Measurements from ENCODE around the gene NEK8. TPM values are rescaled to one million over a fixed set of nuclear protein-coding genes. Genes with fewer than 3 reads are reported as not detected.

The NEK8 gene
- polyA plus RNA-seq, 3 donors: 2.7 to 9.6 (median 3.1) TPM

GRCh38 chr17:28705074-28705659 lies 23.4 kb upstream of the NEK8 start:
- H3K27ac Mint-ChIP-seq: peak overlapping the region in 5 of 7 donors; percentile 19 to 59 (median 28)
- Histone ChIP-seq H3K27ac (ENCODE audit: low read depth in 1 of 2, low read length in 2 of 2) (no peak overlapping the region), H4K20me1 (ENCODE audit: insufficient read depth, low read length) (peaks cover 7% of the 10 kb centered on the region), H3K4me1 (ENCODE audit: control insufficient read depth in 1 of 2, insufficient read depth in 2 of 2, low read length in 2 of 2) (no peaks in the 10 kb centered on the region), H2AFZ (ENCODE audit: insufficient read depth, low read depth, low read length, poor library complexity, severe bottlenecking) (no peak overlapping the region), H3K9ac (ENCODE audit: insufficient read depth, low read length, poor library complexity, severe bottlenecking) (no peak overlapping the region), H3K27me3 (ENCODE audit: control insufficient read depth in 2 of 2, insufficient read depth in 2 of 2, low read length in 2 of 2) (no peaks in the 10 kb centered on the region), H3K79me2 (ENCODE audit: insufficient read depth, low read length) (no peaks in the 10 kb centered on the region), H3K36me3 (replicated peaks in 1 of 2; ENCODE audit: control insufficient read depth in 1 of 2, insufficient read depth in 2 of 2, low read length in 2 of 2) (peaks cover 44 to 56% of the 10 kb centered on the region in 2 donors), H3K4me3 (replicated peaks in 1 of 3; ENCODE audit: low read depth in 2 of 3, low read length in 3 of 3) (no peak overlapping the region), H3K4me2 (replicated peaks; ENCODE audit: extremely low read depth, low read length, poor library complexity, severe bottlenecking) (no peak overlapping the region), H3K9me3 (replicated peaks in 1 of 2; ENCODE audit: control insufficient read depth in 1 of 2, insufficient read depth in 1 of 2, low read length in 2 of 2) (no peaks in the 10 kb centered on the region)
- H3K27me3 Mint-ChIP-seq (ENCODE audit: low read depth in 3 of 3): peaks cover 0 to 2% (median 2%) of the 10 kb centered on the region in 3 donors
- no peaks in the 10 kb centered on the region for H3K9me3 Mint-ChIP-seq
- H3K36me3 Mint-ChIP-seq: peaks cover 54 to 58% of the 10 kb centered on the region in 2 donors
- no peak for DNase-seq
- TF ChIP-seq CTCF (IDR thresholded peaks at IDR 0.05): no peak
- intact Hi-C loops (cut with micrococcal nuclease): no loop called here
- H3K4me1 Mint-ChIP-seq: peaks cover 4% of the 10 kb centered on the region
- WGBS (ENCODE audit: insufficient coverage): 73% methylated on average over 4 of the region's 5 CpGs
- no peak overlapping the region for H3K4me3 Mint-ChIP-seq

GRCh38 chr17:28705728-28706334 lies 22.8 kb upstream of the NEK8 start:
- DNase-seq: no peak
- Histone ChIP-seq H3K9me3 (replicated peaks in 1 of 2; ENCODE audit: control insufficient read depth in 1 of 2, insufficient read depth in 1 of 2, low read length in 2 of 2) (no peaks in the 10 kb centered on the region), H3K4me3 (replicated peaks in 1 of 3; ENCODE audit: low read depth in 2 of 3, low read length in 3 of 3) (no peak overlapping the region), H3K27me3 (ENCODE audit: control insufficient read depth in 2 of 2, insufficient read depth in 2 of 2, low read length in 2 of 2) (no peaks in the 10 kb centered on the region), H3K79me2 (ENCODE audit: insufficient read depth, low read length) (no peaks in the 10 kb centered on the region), H3K4me2 (replicated peaks; ENCODE audit: extremely low read depth, low read length, poor library complexity, severe bottlenecking) (no peak overlapping the region), H2AFZ (ENCODE audit: insufficient read depth, low read depth, low read length, poor library complexity, severe bottlenecking) (no peak overlapping the region), H3K36me3 (replicated peaks in 1 of 2; ENCODE audit: control insufficient read depth in 1 of 2, insufficient read depth in 2 of 2, low read length in 2 of 2) (peaks cover 37 to 49% of the 10 kb centered on the region in 2 donors), H3K27ac (ENCODE audit: low read depth in 1 of 2, low read length in 2 of 2) (no peak overlapping the region), H3K4me1 (ENCODE audit: control insufficient read depth in 1 of 2, insufficient read depth in 2 of 2, low read length in 2 of 2) (peaks cover 4% of the 10 kb centered on the region in 2 donors), H4K20me1 (ENCODE audit: insufficient read depth, low read length) (peaks cover 7% of the 10 kb centered on the region), H3K9ac (ENCODE audit: insufficient read depth, low read length, poor library complexity, severe bottlenecking) (no peak overlapping the region)
- intact Hi-C loops (cut with micrococcal nuclease): no loop called here
- 100% methylated on average over 1 of the region's 10 CpGs for WGBS (ENCODE audit: insufficient coverage)
- H3K36me3 Mint-ChIP-seq: peaks cover 47 to 51% of the 10 kb centered on the region in 2 donors
- H3K27ac Mint-ChIP-seq: peak overlapping the region in 4 of 7 donors; percentile 19 to 59 (median 39)
- TF ChIP-seq CTCF (IDR thresholded peaks at IDR 0.05): no peak
- H3K4me1 Mint-ChIP-seq: peaks cover 8% of the 10 kb centered on the region
- H3K4me3 Mint-ChIP-seq: no peak overlapping the region
- H3K9me3 Mint-ChIP-seq: no peaks in the 10 kb centered on the region
- peaks cover 0 to 6% (median 2%) of the 10 kb centered on the region in 3 donors for H3K27me3 Mint-ChIP-seq (ENCODE audit: low read depth in 3 of 3)
